Sigmoid colon (tissue), 4 donors: Measurements from ENCODE around the gene STK16.

ENCODE experiments used
- CTCF ChIP-seq, 4 experiments: fragments of 450-650 bp in 3 of 4; fragments of 200-600 bp in 1 of 4; IDR thresholded peaks; one replicate each; pipeline ENCODE4 v1.5.1; 2016 to 2019; ENCODE audit warnings: antibody characterized with exemption in 4 of 4, mild to moderate bottlenecking in 3 of 4, moderate library complexity in 2 of 4
- POLR2A ChIP-seq, 2 donors: fragments of 450-650 bp; IDR thresholded peaks; one replicate each; pipeline ENCODE4 v1.6.1; 2016; ENCODE audit warnings: antibody characterized with exemption in 2 of 2, mild to moderate bottlenecking in 2 of 2, moderate library complexity in 2 of 2
- POLR2AphosphoS5 ChIP-seq, 4 donors: sonication (generic); formaldehyde crosslinking; IDR thresholded peaks; one replicate each; pipeline ENCODE4 v1.6.1; 2017; ENCODE audit warnings: antibody characterized with exemption in 4 of 4

GRCh38 chr2:219214786-219215185 is 30.5 kb upstream of the STK16 start:
- TF ChIP-seq CTCF (IDR thresholded peaks at IDR 0.05) (no peak), POLR2A (IDR thresholded peaks at IDR 0.05) (no peak), POLR2AphosphoS5 (IDR thresholded peaks at IDR 0.05) (no peak)
